Fibroblast of lung (primary cell): ENCODE results near the gene COQ3.

Experiments used
- CTCF ChIP-seq, 2 donors: IDR thresholded peaks in 1 of 2; conservative IDR thresholded peaks in 1 of 2; 1 replicate in 1 of 2; 2 replicates in 1 of 2; pipeline ENCODE4 v1.5.1; 2011 to 2012; ENCODE audit warnings: low read length in 2 of 2, control low read depth in 1 of 2, inconsistent platforms in 1 of 2, low read depth in 1 of 2, mild to moderate bottlenecking in 1 of 2
- EZH2 ChIP-seq: IDR thresholded peaks from 2 replicates; pipeline ENCODE4 v1.5.1; 2012; ENCODE audit warnings: low read length, control low read depth, mild to moderate bottlenecking; ENCODE audit errors: missing control alignments

DNA sequence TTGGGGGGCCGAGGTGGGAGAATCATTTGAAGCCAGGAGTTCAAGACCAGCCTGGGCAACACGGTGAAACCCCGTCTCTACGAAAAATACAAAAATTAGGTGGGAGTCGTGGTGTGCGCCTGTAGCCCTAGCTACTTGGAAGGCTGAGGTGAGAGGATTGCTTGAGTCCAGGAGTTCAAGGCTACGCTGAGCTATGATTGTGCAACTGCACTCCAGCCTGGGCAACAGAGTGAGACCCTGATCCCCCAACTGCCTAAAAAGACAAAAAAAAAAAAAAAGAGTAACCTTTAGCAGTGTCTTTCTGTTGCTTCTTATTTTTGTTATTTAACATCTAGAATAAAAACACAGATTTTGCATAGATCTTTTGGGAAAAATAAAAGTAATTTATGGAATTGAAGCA is 13.1 kb upstream of the COQ3 start:
- TF ChIP-seq CTCF (conservative IDR thresholded peaks at IDR 0.05 in 1 of 2, IDR thresholded peaks at IDR 0.05 in 1 of 2; ENCODE audit: low read depth in 1 of 2, low read length in 2 of 2) = no peak
- no peak for TF ChIP-seq EZH2
